AG09309 (cell line): ENCODE measurements around the gene PGK1.
A peak's percentile ranks its signal among the peaks of the same experiment; 100 is the strongest.
"Not testable (repeated sequence)": the region's sequence is repeated elsewhere in the genome, so short reads cannot be mapped to it uniquely, and the experiment has no call there.

ENCODE experiments used
- DNase-seq: peaks from one replicate; pipeline ENCODE4 v3.0.0-alpha.2; 2010; ENCODE audit warnings: low read depth
- H3K4me3 ChIP-seq: 2 replicates; pipeline ENCODE4 v1.5.1; 2011; ENCODE audit warnings: mild to moderate bottlenecking, low read depth, low read length, moderate library complexity; ENCODE audit not compliant: control insufficient read depth
- TF ChIP-seq, protein P1 (sequence below): IDR thresholded peaks from 2 replicates; pipeline ENCODE4 v1.5.1; 2011; ENCODE audit warnings: mild to moderate bottlenecking, low read depth, low read length, inconsistent platforms; ENCODE audit not compliant: insufficient read depth, control insufficient read depth; ENCODE audit errors: missing control alignments

Gene PGK1

DNA sequence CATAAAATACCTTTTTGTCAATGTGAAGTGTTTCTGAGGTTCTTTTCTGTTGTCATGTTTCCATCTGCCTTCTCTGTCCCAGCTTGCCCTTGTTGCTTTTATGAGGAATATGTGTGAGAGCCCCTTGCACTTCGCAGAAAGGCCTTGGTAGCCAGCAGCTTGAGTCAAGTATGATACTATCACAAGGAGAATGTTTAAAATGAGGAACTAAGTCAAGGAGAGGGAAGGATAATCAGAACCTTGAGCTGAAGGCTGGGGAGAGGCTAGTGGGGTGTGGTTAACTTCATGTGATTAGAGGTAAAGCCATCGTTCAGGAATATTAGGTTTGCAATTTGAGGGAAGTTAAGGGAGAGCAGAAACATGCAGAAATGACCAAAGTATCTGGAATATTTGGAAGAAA is 12.7 kb downstream of the PGK1 start:
- TF ChIP-seq, protein P1, sequence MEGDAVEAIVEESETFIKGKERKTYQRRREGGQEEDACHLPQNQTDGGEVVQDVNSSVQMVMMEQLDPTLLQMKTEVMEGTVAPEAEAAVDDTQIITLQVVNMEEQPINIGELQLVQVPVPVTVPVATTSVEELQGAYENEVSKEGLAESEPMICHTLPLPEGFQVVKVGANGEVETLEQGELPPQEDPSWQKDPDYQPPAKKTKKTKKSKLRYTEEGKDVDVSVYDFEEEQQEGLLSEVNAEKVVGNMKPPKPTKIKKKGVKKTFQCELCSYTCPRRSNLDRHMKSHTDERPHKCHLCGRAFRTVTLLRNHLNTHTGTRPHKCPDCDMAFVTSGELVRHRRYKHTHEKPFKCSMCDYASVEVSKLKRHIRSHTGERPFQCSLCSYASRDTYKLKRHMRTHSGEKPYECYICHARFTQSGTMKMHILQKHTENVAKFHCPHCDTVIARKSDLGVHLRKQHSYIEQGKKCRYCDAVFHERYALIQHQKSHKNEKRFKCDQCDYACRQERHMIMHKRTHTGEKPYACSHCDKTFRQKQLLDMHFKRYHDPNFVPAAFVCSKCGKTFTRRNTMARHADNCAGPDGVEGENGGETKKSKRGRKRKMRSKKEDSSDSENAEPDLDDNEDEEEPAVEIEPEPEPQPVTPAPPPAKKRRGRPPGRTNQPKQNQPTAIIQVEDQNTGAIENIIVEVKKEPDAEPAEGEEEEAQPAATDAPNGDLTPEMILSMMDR, result no peak
- no peak overlapping the region for H3K4me3 ChIP-seq
- no peak for DNase-seq

DNA sequence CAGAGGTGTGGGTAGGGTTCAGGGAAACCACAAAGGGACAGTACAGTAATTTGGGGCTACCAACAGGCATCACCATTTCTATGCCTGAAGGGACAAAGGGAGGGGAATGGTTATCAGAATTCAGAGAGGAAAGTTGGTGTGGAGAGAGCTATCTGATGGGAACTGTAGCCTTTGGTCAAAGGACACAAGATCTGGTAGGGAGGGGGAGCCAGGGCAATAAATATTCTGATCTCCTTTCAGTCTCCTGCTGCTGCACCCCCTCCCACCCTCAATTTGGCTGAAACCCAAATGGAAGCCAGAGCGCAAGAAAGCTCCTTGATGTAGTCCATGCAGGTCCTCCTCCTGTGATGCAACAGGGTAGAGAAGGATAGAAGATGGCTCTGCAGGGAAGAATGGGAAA is 14.6 kb downstream of the PGK1 start:
- DNase-seq, result no peak
- TF ChIP-seq, protein P1, result no peak
- H3K4me3 ChIP-seq, result no peak overlapping the region

DNA sequence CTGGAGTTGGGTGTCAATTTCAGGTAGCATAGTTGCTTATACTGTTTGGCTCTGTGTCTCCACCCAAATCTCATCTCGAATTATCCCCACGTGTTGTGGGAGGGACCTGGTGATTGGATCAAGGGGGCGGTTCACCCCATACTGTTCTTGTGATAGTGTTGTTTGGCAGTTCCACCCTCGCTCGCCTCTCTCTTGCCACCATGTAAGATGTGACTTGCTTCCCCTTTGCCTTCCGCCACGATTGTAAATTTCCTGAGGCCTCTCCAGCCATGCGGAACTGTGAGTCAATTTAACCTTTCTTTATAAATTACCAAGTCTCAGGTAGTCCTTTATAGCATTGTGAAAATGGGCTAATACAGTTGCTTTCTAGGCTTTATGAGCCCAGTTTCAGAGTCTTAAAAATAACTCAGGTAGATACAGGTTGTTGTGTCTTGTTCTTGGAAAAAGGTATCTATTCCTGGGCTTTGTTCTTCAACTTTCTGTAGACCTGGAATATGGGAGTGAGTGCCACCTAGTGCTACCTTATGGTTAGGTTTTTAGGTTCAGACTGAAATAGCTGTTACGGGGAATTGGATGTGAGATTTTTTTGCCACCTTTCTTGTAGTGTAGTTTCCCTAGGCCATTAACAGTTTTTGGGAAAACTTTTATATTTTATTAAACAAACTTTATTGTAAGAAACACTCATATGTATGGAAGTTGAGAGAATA is 15.6 kb downstream of the PGK1 start:
- no peak for DNase-seq
- H3K4me3 ChIP-seq, result no peak overlapping the region
- TF ChIP-seq, protein P1, result peak; percentile 13

DNA sequence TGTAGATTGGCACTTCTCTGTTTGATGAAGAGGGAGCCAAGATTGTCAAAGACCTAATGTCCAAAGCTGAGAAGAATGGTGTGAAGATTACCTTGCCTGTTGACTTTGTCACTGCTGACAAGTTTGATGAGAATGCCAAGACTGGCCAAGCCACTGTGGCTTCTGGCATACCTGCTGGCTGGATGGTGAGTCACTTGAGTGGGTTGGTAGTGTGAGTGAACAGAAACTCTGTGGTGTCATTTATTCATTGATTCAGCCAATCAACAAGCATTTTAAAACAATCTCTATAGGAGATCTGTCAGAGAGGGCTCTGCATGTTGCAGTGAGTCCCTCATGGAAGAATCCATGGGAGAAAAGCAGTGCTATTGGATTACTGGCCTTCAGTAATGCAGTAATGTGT is 19.1 kb downstream of the PGK1 start:
- H3K4me3 ChIP-seq, result no peak overlapping the region
- DNase-seq, result no peak
- TF ChIP-seq, protein P1, result no peak

DNA sequence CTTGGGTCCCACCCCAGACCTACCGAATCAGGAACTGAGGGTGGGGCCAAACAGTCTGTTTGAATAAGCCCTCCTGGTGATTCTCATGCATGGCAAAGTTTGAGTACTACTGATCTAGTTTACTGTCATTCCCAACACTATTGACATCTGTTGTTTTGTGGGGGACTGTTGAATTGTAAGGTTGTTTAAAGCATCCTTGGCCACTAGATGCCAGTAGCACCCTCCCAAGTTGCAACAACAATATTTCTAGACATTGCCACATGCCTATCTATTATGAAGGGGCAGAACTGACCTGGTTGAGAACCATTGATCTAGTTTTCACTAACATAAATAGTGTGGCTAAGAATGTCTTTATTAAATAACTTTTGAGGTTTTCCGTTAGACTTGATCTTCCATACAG is 20.3 kb downstream of the PGK1 start:
- no peak for DNase-seq
- TF ChIP-seq, protein P1, result peak; percentile 42

DNA sequence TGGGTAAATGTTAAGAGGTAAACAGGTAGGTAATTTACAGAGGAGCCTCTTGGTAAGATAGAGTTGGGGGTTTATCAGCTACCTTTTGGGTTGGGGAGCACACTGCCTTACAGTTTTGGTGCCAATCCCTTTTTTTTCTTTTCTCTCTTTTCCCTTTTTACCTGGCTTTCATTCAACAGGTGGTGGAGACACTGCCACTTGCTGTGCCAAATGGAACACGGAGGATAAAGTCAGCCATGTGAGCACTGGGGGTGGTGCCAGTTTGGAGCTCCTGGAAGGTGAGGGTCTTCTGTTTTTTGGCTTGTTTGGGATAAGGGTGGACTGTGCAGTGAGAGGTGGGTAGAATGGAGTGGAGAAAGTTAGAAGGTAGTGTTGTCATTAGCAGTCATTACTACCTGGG is 21.1 kb downstream of the PGK1 start:
- H3K4me3 ChIP-seq, result no peak overlapping the region
- TF ChIP-seq, protein P1, result no peak
- DNase-seq, result no peak

More for the DNA sequence above, 20.3 kb downstream of the PGK1 start:
- H3K4me3 ChIP-seq, result no peak overlapping the region

DNA sequence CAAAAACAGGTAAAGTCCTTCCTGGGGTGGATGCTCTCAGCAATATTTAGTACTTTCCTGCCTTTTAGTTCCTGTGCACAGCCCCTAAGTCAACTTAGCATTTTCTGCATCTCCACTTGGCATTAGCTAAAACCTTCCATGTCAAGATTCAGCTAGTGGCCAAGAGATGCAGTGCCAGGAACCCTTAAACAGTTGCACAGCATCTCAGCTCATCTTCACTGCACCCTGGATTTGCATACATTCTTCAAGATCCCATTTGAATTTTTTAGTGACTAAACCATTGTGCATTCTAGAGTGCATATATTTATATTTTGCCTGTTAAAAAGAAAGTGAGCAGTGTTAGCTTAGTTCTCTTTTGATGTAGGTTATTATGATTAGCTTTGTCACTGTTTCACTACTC is 21.7 kb downstream of the PGK1 start:
- DNase-seq, H3K4me3 ChIP-seq: not testable (repeated sequence)
